22Rv1 (cell line): ENCODE results near the gene SORBS1.

Experiments
- H3K27ac ChIP-seq: fragments of 450-650 bp; 2 replicates; pipeline ENCODE4 v1.5.1; 2017
- CTCF ChIP-seq: fragments of 450-650 bp; IDR thresholded peaks from 2 replicates; pipeline ENCODE4 v1.5.1; 2017; ENCODE audit warnings: mild to moderate bottlenecking
- ZFX ChIP-seq: fragments of 450-650 bp; IDR thresholded peaks from 2 replicates; pipeline ENCODE4 v1.6.1; 2017; ENCODE audit warnings: antibody characterized with exemption, borderline replicate concordance

The SORBS1 gene

GRCh38 chr10:95392217-95392584 lies 169.0 kb downstream of the SORBS1 start:
- TF ChIP-seq CTCF: no peak
- no peak for TF ChIP-seq ZFX
- no peak overlapping the region for H3K27ac ChIP-seq

GRCh38 chr10:95391581-95392216 lies 169.5 kb downstream of the SORBS1 start:
- TF ChIP-seq CTCF: no peak
- TF ChIP-seq ZFX: no peak
- H3K27ac ChIP-seq: no peak overlapping the region

- H3K27ac ChIP-seq: no peak overlapping the region
- TF ChIP-seq ZFX (no peak), CTCF (no peak)
These were observed 170.0 kb downstream of the SORBS1 start for GRCh38 chr10:95391164-95391563.

- TF ChIP-seq CTCF (no peak), ZFX (no peak)
- H3K27ac ChIP-seq: no peak overlapping the region
These were observed 171.2 kb downstream of the SORBS1 start for GRCh38 chr10:95389982-95390381.

GRCh38 chr10:95389176-95389575 lies 172.0 kb downstream of the SORBS1 start:
- H3K27ac ChIP-seq: no peak overlapping the region
- TF ChIP-seq ZFX (no peak), CTCF (no peak)

- no peak for TF ChIP-seq ZFX
- no peak for TF ChIP-seq CTCF
- H3K27ac ChIP-seq: no peak overlapping the region
These were observed 172.6 kb downstream of the SORBS1 start for GRCh38 chr10:95388539-95388938.

GRCh38 chr10:95388109-95388471 lies 173.1 kb downstream of the SORBS1 start:
- TF ChIP-seq ZFX (no peak), CTCF (no peak)
- H3K27ac ChIP-seq: no peak overlapping the region
